SK-N-SH treated with all-trans-retinoic acid at 6 μM for 48 hours (cell line): Measurements from ENCODE around the gene CRYBB2.
"Not testable (repeated sequence)": the region's sequence is repeated elsewhere in the genome, so short reads cannot be mapped to it uniquely, and the experiment has no call there.

ENCODE experiments used
- ATAC-seq: fragments of 200-7000 bp; cut with Tn5 transposase; 3 replicates; pipeline ENCODE4 v1.9.1; 2020; ENCODE audit warnings: mild to moderate bottlenecking, moderate library complexity
- ARNTL ChIP-seq: fragments of 450-650 bp; formaldehyde crosslinking; IDR thresholded peaks from 2 replicates; pipeline ENCODE4 v1.5.0; 2020; ENCODE audit warnings: low read depth, mild to moderate bottlenecking, moderate library complexity, borderline replicate concordance
- CSDC2 ChIP-seq: fragments of 250-450 bp; sonication (Bioruptor Pico); IDR thresholded peaks from 2 replicates; pipeline ENCODE4 v1.5.0; 2020; ENCODE audit warnings: mild to moderate bottlenecking, moderate library complexity
- ESRRG ChIP-seq: fragments of 250-450 bp; sonication (Bioruptor Pico); IDR thresholded peaks from 2 replicates; pipeline ENCODE4 v1.6.1; 2021; ENCODE audit warnings: mild to moderate bottlenecking
- ISL1 ChIP-seq: fragments of 250-450 bp; sonication (Bioruptor Pico); IDR thresholded peaks from 2 replicates; pipeline ENCODE4 v2.1.2; 2022; ENCODE audit warnings: mild to moderate bottlenecking, moderate library complexity
- OSR1 ChIP-seq: fragments of 250-450 bp; sonication (Bioruptor Pico); IDR thresholded peaks from 2 replicates; pipeline ENCODE4 v1.8.0; 2022; ENCODE audit warnings: moderate library complexity, mild to moderate bottlenecking, inconsistent platforms
- PPARA ChIP-seq: fragments of 250-450 bp; sonication (Bioruptor Pico); IDR thresholded peaks from 2 replicates; pipeline ENCODE4 v1.5.0; 2020; ENCODE audit warnings: mild to moderate bottlenecking, borderline replicate concordance
- SNAI2 ChIP-seq: fragments of 250-450 bp; sonication (Bioruptor Pico); IDR thresholded peaks from 2 replicates; pipeline ENCODE4 v1.5.0; 2020; ENCODE audit warnings: mild to moderate bottlenecking, moderate library complexity
- TCF4 ChIP-seq: fragments of 250-450 bp; sonication (Bioruptor Pico); IDR thresholded peaks from 2 replicates; pipeline ENCODE4 v1.8.0; 2021; ENCODE audit warnings: mild to moderate bottlenecking, moderate library complexity, borderline replicate concordance
- TOX ChIP-seq: fragments of 250-450 bp; sonication (Bioruptor Pico); IDR thresholded peaks from 2 replicates; pipeline ENCODE4 v1.8.0; 2021; ENCODE audit warnings: mild to moderate bottlenecking, moderate library complexity, borderline replicate concordance
- ZFP3 ChIP-seq: fragments of 250-450 bp; sonication (Bioruptor Pico); IDR thresholded peaks from 2 replicates; pipeline ENCODE4 v1.5.0; 2020; ENCODE audit warnings: mild to moderate bottlenecking, moderate library complexity
- ZNF8 ChIP-seq: fragments of 450-650 bp; formaldehyde crosslinking; IDR thresholded peaks from 2 replicates; pipeline ENCODE4 v1.5.0; 2020; ENCODE audit warnings: mild to moderate bottlenecking, moderate library complexity
- TF ChIP-seq, protein P1 (sequence below): fragments of 250-450 bp; sonication (Bioruptor Pico); IDR thresholded peaks from 2 replicates; pipeline ENCODE4 v1.8.0; 2020; ENCODE audit warnings: mild to moderate bottlenecking, moderate library complexity, borderline replicate concordance
- TF ChIP-seq, protein P2 (sequence below): fragments of 250-450 bp; sonication (Bioruptor Pico); IDR thresholded peaks from 2 replicates; pipeline ENCODE4 v1.5.0; 2020; ENCODE audit warnings: mild to moderate bottlenecking, moderate library complexity
- TF ChIP-seq, protein P3 (sequence below): fragments of 250-450 bp; sonication (Bioruptor Pico); IDR thresholded peaks from 2 replicates; pipeline ENCODE4 v1.5.1; 2021; ENCODE audit warnings: mild to moderate bottlenecking, moderate library complexity

CRYBB2 gene

DNA sequence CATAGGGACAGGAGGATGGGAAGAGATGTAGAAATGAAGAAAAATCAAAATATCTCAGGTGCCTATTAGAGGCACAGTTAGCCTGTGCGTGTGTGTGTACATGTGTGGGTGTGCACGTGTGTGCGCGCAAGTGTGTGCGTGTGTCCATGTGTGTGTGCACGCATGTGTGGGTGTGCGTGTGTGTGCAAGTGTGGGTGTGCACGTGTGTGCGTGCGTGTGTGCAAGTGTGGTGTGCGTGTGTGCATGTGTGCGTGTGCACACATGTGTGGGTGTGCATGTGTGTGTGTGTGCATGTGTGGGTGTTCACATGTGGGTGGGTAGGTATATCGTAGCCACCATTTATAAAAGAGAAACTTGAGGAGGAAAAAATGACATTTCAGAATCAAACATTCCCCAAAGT lies 9.4 kb downstream of the CRYBB2 start:
- TF ChIP-seq TCF4 (CRISPR knock-in tag): no peak
- no peak for TF ChIP-seq ISL1 (CRISPR knock-in tag)
- TF ChIP-seq, all 23 proteins: peak for 0
- no peak for ATAC-seq

DNA sequence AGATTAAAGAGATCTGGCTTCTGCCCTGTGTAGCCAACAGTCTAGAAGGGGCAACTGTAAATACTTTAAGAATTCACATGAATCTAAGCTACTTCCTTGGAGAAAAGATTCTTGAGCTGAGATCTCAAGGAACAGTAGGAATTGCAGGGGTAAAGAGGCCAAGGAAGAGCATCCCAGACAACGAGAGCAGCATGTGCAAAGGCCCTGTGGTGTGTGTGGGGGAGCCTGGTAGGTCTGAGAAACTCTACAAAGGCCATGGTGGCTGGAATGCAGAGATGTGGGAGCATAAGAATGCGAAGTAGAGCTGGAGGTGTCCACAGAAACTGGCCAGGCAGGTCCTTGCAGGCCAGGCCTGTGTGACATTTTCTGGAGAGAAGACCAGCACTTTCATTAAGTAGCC lies 11.3 kb downstream of the CRYBB2 start:
- not testable (repeated sequence) for ATAC-seq

DNA sequence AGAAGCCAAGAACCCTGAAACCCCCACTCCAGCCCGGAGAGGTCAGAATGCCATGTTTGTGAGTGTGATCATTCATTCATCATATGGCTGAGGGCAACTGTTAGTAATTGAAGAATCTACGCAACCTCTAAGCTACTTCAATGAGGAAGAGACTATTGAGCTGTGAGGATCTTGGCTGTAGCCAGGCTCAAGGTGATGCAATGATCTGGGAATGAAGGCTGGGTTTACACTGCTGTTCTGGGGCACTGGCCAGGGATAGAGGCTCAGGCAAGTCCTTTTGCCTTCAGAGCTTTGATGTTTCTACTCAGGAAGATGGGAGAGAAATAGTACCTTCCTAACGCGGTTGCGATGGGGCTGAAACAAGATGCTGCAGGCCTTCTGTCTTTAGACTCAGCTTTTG lies 12.9 kb downstream of the CRYBB2 start:
- TF ChIP-seq OSR1 (CRISPR knock-in tag): no peak
- no peak for TF ChIP-seq TOX (CRISPR knock-in tag)
- TF ChIP-seq ESRRG (CRISPR knock-in tag): no peak
- TF ChIP-seq, protein P1, sequence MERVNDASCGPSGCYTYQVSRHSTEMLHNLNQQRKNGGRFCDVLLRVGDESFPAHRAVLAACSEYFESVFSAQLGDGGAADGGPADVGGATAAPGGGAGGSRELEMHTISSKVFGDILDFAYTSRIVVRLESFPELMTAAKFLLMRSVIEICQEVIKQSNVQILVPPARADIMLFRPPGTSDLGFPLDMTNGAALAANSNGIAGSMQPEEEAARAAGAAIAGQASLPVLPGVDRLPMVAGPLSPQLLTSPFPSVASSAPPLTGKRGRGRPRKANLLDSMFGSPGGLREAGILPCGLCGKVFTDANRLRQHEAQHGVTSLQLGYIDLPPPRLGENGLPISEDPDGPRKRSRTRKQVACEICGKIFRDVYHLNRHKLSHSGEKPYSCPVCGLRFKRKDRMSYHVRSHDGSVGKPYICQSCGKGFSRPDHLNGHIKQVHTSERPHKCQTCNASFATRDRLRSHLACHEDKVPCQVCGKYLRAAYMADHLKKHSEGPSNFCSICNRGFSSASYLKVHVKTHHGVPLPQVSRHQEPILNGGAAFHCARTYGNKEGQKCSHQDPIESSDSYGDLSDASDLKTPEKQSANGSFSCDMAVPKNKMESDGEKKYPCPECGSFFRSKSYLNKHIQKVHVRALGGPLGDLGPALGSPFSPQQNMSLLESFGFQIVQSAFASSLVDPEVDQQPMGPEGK (CRISPR knock-in tag): no peak
- TF ChIP-seq ZFP3 (CRISPR knock-in tag): no peak
- no peak for TF ChIP-seq ZNF8 (CRISPR knock-in tag)
- ATAC-seq: no peak

DNA sequence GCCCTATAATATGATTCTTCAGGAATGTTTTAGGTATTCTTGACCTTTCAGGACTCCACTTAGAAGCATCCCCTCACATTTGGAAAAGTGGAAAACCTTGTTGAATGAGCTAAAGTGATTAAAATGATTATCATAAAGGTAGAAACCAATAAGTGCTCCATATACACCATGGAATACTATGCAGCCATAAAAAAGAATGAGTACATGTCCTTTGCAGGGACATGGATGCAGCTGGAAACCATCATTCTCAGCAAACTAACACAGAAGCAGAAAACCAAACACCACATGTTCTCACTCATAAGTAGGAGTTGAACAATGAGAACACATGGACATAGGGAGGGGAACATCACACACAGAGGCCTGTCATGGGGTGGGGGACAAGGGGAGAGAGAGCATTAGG lies 14.3 kb downstream of the CRYBB2 start:
- not testable (repeated sequence) for ATAC-seq

DNA sequence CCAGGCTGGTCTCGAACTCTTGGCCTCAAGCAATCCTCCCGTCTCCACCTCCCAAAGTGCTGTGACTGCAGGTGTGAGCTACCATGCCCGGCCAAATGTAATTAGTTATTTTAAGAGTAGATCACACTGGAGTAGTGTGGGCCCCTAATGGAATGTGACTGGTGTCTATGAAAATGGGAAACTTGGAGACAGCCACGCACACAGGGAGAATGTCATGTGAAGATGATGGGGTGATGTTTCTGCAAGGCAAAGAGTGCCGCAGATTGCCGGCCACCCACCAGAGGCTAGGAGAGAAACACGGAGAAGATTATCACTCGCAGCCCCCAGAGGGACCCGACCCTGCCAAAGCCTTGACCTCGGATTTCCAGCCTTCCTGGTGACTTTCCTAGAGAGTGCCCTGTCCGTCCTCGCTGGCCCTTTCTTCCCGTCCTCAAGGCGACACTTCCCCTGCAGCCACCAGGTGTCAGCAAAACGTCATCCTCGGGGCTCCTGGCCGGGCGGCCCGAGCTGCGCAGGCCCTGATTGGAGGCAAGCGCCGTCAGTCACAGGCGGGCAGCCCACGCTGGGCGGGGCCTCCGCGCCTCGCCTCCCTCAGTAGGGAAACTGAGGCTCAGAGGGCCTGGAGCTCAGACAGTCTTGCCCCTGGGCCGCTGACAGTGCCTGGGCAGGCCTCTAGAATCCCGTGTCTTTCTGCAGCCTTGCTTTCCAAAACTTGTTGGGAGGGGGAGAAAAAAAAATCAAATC lies 16.3 kb downstream of the CRYBB2 start:
- ATAC-seq: peak; percentile 100
- TF ChIP-seq ARNTL (CRISPR knock-in tag): no peak
- TF ChIP-seq, protein P2, sequence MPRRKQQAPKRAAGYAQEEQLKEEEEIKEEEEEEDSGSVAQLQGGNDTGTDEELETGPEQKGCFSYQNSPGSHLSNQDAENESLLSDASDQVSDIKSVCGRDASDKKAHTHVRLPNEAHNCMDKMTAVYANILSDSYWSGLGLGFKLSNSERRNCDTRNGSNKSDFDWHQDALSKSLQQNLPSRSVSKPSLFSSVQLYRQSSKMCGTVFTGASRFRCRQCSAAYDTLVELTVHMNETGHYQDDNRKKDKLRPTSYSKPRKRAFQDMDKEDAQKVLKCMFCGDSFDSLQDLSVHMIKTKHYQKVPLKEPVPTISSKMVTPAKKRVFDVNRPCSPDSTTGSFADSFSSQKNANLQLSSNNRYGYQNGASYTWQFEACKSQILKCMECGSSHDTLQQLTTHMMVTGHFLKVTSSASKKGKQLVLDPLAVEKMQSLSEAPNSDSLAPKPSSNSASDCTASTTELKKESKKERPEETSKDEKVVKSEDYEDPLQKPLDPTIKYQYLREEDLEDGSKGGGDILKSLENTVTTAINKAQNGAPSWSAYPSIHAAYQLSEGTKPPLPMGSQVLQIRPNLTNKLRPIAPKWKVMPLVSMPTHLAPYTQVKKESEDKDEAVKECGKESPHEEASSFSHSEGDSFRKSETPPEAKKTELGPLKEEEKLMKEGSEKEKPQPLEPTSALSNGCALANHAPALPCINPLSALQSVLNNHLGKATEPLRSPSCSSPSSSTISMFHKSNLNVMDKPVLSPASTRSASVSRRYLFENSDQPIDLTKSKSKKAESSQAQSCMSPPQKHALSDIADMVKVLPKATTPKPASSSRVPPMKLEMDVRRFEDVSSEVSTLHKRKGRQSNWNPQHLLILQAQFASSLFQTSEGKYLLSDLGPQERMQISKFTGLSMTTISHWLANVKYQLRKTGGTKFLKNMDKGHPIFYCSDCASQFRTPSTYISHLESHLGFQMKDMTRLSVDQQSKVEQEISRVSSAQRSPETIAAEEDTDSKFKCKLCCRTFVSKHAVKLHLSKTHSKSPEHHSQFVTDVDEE (CRISPR knock-in tag): 0 out of 2 replicates have a peak, but pooled peaks have one; percentile 55
- TF ChIP-seq, all 23 proteins: peak for 1

DNA sequence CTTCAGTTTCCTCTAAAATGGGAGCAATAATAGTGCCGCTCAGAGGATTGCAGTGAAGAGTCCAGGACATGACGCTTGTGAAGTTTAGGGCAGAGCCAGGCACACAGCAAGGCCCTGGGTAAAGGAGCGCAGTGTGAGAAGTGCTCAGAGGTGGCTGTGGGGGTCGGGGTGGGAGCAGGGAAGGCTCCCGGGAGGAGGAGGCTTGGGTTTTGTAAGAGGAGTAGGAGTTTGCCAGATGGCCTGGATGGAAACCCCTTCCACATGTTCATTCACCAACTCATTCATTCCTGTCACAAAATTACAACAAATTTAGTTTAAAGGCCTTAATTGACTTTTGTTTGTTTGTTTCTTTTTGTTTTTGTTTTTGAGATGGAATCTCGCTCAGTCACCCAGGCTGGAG lies 17.0 kb downstream of the CRYBB2 start:
- no peak for ATAC-seq

DNA sequence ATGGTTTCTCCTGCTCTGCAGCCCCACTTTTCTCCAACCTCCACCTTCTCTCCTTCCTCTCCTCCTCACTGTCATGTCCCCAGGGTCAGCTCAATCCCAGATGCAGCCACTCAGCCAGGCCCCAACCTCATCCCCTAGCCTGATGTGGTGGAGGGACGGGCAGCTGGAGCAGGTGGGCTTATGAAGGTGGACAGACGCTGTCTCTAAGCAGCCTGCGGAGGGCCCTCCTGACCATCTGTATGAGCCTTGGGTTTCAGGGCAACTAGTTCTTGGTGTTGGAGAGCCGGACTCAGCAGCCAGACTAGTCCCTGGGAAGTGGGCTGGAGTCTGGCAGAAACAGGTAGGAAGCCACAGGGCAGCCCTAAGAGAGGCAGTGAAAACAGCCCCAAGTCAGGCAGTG lies 18.1 kb downstream of the CRYBB2 start:
- TF ChIP-seq CSDC2 (no peak), OSR1 (CRISPR knock-in tag) (no peak), TCF4 (CRISPR knock-in tag) (no peak), ZNF8 (CRISPR knock-in tag) (no peak), SNAI2 (CRISPR knock-in tag) (no peak), PPARA (no peak)
- TF ChIP-seq, protein P3, sequence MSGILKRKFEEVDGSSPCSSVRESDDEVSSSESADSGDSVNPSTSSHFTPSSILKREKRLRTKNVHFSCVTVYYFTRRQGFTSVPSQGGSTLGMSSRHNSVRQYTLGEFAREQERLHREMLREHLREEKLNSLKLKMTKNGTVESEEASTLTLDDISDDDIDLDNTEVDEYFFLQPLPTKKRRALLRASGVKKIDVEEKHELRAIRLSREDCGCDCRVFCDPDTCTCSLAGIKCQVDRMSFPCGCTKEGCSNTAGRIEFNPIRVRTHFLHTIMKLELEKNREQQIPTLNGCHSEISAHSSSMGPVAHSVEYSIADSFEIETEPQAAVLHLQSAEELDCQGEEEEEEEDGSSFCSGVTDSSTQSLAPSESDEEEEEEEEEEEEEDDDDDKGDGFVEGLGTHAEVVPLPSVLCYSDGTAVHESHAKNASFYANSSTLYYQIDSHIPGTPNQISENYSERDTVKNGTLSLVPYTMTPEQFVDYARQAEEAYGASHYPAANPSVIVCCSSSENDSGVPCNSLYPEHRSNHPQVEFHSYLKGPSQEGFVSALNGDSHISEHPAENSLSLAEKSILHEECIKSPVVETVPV (CRISPR knock-in tag): no peak
- ATAC-seq: no peak

More for the DNA sequence above, 17.0 kb downstream of the CRYBB2 start:
- TF ChIP-seq SNAI2 (CRISPR knock-in tag) (no peak), ZFP3 (CRISPR knock-in tag) (peak; percentile 97)

DNA sequence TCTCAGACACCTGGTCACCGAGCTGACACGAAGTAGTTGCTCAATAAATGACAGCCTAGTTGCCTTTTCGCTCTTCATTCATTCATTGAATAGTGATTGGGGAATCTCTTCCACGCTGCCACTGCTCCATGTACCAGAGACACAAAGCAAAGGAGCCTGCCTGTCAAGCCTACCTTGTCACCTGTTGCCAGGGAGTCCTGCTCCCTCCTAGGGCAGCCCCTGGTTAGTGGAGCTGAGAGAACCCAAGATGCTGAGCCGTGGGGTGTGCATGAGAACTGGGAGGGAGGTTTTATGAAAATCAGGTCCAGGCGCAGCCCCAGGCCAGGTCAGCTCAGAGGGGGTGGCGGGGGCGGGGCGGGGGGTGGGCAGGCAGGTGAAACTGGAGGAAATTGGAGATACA lies 18.6 kb downstream of the CRYBB2 start:
- not testable (repeated sequence) for ATAC-seq

DNA sequence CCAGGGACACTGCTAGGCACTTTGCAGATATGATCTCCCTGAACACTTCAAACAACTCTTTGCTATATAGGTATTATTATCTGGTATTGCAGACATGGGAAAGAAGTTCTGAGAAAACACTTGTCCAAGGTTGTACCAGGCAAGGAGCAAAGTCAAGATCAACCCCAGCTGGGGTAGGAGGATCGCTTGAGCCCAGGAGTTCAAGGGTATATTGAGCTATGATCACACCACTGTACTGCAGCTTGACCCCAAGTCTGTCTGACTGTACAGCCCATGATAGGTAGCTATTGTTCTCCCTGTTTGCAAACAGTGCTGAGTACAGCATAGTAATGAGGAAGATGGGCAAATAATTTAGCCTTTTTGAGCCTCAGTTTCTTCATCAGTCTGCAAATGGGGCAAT lies 35.7 kb downstream of the CRYBB2 start:
- ATAC-seq: not testable (repeated sequence)

DNA sequence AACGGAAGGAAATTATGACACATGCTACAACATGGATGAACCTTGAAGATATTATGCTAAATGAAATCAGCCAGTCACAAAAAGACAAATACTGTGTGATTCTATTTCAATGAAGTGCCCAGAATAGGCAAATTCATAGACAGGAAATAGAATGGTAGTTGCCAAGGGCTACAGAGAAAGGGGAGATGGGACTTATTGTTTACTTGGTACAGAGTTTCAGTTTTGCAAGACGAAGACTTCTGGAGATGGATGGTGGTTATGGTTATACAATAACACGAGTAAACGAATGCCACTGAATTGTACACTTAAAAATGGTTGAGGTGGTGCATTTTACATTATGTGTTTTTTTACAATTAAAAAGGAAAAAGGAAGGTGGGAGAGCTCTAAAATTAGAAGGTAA lies 48.1 kb downstream of the CRYBB2 start:
- not testable (repeated sequence) for ATAC-seq

DNA sequence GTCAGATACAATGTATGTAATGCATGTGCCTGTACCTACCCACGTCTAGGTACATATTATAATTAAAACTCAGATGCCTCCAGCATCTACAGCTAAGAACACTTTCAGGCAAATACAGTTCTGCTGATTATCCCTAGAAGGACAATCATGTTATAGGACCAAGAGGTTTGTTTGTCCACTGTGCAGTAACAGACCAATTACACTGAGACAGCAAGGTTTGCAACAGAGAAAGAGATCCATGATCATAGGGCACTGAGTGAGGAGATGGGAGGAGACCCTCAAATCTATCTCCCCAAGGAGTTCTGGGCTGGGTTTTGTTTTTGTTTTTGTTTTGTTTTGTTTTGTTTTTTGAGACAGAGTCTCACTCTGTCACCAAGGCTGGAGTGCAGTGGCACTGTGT lies 49.5 kb downstream of the CRYBB2 start:
- ATAC-seq: not testable (repeated sequence)

DNA sequence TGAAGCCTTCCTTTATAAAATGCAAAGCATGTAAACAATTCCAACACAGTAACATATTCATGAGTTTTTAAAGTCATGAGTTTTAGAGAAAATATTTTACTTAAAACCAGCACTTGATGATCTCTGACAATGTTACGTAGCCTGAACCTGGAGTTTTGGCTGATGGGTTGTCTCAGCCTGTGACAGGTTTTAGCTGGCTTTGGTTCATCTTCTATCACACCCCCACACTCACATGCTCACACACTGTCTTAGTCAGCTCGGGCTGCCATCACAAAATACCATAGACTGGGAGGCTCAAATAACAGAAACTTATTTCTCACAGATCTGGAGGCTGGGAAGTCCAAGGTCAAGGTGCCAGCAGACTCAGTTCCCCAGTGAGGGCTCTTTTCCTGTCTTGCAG lies 50.6 kb downstream of the CRYBB2 start:
- not testable (repeated sequence) for ATAC-seq

DNA sequence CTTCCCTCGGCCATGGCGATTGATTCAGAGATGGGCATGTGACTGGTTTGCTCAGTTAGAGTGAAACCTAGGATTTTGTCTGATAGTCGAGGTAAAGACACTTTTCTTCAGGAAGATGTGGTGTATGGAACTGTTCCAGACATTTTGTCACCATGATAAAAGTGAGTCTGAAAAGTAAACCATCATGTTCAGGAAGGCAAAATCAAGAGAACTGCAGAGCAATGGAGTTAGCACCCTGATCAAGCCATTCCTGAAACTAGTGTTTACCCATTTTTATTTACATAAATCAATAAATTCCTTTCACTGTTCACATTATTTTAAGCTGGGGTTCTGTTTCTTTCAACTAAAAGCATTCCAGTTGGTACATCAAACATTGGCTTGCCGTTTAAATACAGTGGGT lies 53.8 kb downstream of the CRYBB2 start:
- not testable (repeated sequence) for ATAC-seq

DNA sequence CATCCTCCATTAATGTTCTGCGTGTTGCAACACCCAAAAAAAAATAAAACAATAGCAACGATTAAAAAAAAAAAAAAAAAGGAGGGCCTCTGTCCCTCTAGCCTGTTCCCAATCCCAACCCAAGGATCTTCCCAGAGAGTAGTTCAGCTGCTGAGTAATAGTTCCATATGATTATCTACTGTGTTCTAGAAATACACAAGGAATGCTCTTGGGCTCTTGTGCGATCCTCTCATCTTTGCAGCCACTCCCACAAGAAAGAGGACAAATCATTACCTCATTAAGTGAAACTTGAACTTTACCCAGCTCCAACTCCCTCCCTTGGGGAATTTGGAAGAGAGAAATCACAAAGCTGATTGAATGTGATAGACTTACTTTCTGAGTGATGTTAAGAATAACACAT lies 54.5 kb downstream of the CRYBB2 start:
- ATAC-seq: not testable (repeated sequence)
